Measurements from ENCODE around the gene APBB2. TPM values are rescaled to one million over a fixed set of nuclear protein-coding genes. Genes with fewer than 3 reads are reported as not detected.

The APBB2 gene
- total RNA-seq, 2 donors from 2014 or later = 34.8 to 42.8 TPM

GRCh38 chr4:41072021-41072777 lies 142.1 kb downstream of the APBB2 start:
- no peak overlapping the region for H3K27ac ChIP-seq
- WGBS, 2 donors = 85 to 88% methylated on average over 7 of the region's 7 CpGs

DNA sequence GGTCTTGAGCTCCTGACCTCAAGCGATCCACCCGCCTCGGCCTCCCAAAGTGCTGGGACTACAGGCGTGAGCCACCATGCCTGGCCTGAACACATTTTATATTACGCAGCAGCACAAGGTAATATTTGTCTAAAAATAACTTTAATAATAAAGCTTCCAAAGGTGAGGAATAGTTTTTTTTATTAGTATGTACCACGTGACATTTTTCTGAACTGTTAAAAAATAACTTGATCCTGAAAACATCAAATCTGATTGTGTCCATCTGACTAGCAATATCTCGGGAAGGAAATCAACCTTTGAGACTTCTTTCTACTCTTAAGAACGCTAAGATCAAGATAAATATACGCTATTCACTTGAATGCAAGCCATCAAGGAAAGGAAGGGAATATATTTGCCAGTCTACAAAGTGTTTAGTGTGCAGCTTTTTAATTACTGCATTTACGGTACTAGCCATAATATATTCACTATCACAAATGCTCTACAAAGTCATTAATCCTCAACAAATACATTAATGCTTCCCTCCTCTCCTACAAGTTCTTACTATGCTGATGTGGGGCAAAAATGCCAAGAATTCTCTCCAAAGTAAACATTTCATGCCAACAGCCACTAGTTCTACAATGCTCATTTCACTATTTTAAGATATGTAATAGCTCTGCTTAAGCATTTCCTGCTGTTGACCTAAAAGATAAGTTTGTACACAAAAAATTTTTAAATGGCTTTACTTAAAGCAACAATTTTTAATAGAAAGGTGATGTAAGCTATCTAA lies 143.6 kb downstream of the APBB2 start:
- Histone ChIP-seq H3K4me3 (no peak overlapping the region), H3K36me3 (replicated peaks in 1 of 2; ENCODE audit: insufficient read depth in 1 of 2, low read depth in 2 of 2) (no peaks in the 10 kb centered on the region), H3K4me1 (no peaks in the 10 kb centered on the region), H3K9me3 (no peaks in the 10 kb centered on the region), H3K27me3 (no peaks in the 10 kb centered on the region), H3K27ac (no peak overlapping the region)
- ATAC-seq (no peak), DNase-seq (no peak)
- intact Hi-C loops (cut with DNase I) = no loop called here
- 78 to 80% methylated on average over 10 of the region's 10 CpGs for WGBS, 2 donors
- no peak for TF ChIP-seq CTCF (IDR thresholded peaks at IDR 0.05)
- TF ChIP-seq POLR2A (IDR thresholded peaks at IDR 0.05) = no peak

More at GRCh38 chr4:41072021-41072777, 142.1 kb downstream of the APBB2 start:
- intact Hi-C loops (cut with DNase I) = no loop called here
- no peak for ATAC-seq
- no peaks in the 10 kb centered on the region for H3K36me3 ChIP-seq (replicated peaks in 1 of 2; ENCODE audit: insufficient read depth in 1 of 2, low read depth in 2 of 2)
- H3K27me3 ChIP-seq = no peaks in the 10 kb centered on the region
- H3K4me3 ChIP-seq = no peak overlapping the region
- no peaks in the 10 kb centered on the region for H3K9me3 ChIP-seq
- no peaks in the 10 kb centered on the region for H3K4me1 ChIP-seq
- DNase-seq = no peak
- TF ChIP-seq POLR2A (IDR thresholded peaks at IDR 0.05) (no peak), CTCF (IDR thresholded peaks at IDR 0.05) (no peak)

GRCh38 chr4:41069838-41070237 lies 144.5 kb downstream of the APBB2 start:
- no peak for DNase-seq
- no peaks in the 10 kb centered on the region for H3K36me3 ChIP-seq (replicated peaks in 1 of 2; ENCODE audit: insufficient read depth in 1 of 2, low read depth in 2 of 2)
- no peaks in the 10 kb centered on the region for H3K4me1 ChIP-seq
- 79 to 100% methylated on average over 1 of the region's 1 CpG for WGBS, 2 donors
- ATAC-seq = no peak
- no peaks in the 10 kb centered on the region for H3K9me3 ChIP-seq
- TF ChIP-seq POLR2A (IDR thresholded peaks at IDR 0.05) = no peak
- TF ChIP-seq CTCF (IDR thresholded peaks at IDR 0.05) = no peak
- H3K27ac ChIP-seq = no peak overlapping the region
- no peaks in the 10 kb centered on the region for H3K27me3 ChIP-seq
- H3K4me3 ChIP-seq = no peak overlapping the region
- intact Hi-C loops (cut with DNase I) = no loop called here

DNA sequence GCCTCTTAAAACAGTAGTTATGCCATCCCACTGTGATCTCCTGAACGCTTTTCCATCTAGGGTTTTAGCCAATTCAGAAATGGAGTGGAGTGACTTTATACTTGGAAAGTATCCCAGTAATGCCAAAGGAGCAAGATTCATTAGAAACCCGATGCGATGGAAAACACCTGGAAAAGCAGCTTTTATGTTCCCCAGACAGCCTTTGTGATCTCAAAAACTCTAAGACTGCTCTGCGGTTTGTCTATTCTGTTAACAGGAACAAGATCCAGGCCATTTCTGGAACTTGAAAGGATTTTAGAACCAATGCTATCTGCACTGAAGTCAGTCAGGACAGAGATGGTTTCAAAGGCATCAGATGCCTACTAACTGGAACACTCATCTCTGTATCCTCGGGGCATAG lies 145.1 kb downstream of the APBB2 start:
- DNase-seq (no peak), ATAC-seq (no peak)
- Histone ChIP-seq H3K4me1 (no peaks in the 10 kb centered on the region), H3K4me3 (no peak overlapping the region), H3K36me3 (replicated peaks in 1 of 2; ENCODE audit: insufficient read depth in 1 of 2, low read depth in 2 of 2) (no peaks in the 10 kb centered on the region), H3K27me3 (no peaks in the 10 kb centered on the region), H3K9me3 (no peaks in the 10 kb centered on the region), H3K27ac (no peak overlapping the region)
- WGBS, 2 donors = 57 to 65% methylated on average over 5 of the region's 5 CpGs
- TF ChIP-seq POLR2A (IDR thresholded peaks at IDR 0.05) (no peak), CTCF (IDR thresholded peaks at IDR 0.05) (no peak)
- intact Hi-C loops (cut with DNase I) = no loop called here
